ENCODE results near the gene ITGAV.

DNA sequence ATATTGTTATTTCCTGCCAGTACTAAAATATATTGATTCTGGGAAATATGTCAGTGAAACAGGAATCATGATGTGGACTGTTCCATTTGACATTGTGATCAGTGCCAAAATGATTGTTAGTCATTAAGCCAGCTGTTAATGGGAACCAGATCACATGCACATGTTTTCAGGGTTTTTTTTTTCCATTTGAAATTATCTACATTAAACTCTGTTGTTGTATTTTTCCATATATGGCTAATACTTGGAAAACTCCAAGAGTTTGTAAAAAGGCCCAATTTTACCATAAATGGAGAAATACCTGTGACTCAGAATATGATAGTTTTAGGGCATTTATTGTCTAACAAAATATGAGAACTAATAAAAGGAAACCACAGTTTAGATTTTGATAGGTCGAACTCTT, 13.4 kb downstream of the ITGAV start:
- TF ChIP-seq, protein P1, sequence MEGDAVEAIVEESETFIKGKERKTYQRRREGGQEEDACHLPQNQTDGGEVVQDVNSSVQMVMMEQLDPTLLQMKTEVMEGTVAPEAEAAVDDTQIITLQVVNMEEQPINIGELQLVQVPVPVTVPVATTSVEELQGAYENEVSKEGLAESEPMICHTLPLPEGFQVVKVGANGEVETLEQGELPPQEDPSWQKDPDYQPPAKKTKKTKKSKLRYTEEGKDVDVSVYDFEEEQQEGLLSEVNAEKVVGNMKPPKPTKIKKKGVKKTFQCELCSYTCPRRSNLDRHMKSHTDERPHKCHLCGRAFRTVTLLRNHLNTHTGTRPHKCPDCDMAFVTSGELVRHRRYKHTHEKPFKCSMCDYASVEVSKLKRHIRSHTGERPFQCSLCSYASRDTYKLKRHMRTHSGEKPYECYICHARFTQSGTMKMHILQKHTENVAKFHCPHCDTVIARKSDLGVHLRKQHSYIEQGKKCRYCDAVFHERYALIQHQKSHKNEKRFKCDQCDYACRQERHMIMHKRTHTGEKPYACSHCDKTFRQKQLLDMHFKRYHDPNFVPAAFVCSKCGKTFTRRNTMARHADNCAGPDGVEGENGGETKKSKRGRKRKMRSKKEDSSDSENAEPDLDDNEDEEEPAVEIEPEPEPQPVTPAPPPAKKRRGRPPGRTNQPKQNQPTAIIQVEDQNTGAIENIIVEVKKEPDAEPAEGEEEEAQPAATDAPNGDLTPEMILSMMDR (IDR thresholded peaks at IDR 0.05) = no peak
- TF ChIP-seq POLR2A (IDR thresholded peaks at IDR 0.05) (no peak), EP300 (IDR thresholded peaks at IDR 0.05; ENCODE audit: low read depth) (no peak), POLR2AphosphoS5 (IDR thresholded peaks at IDR 0.05) (no peak)
